ENCODE measurements around the gene TOLLIP.
"Not testable (repeated sequence)": the region's sequence is repeated elsewhere in the genome, so short reads cannot be mapped to it uniquely, and the experiment has no call there.

The TOLLIP gene

DNA sequence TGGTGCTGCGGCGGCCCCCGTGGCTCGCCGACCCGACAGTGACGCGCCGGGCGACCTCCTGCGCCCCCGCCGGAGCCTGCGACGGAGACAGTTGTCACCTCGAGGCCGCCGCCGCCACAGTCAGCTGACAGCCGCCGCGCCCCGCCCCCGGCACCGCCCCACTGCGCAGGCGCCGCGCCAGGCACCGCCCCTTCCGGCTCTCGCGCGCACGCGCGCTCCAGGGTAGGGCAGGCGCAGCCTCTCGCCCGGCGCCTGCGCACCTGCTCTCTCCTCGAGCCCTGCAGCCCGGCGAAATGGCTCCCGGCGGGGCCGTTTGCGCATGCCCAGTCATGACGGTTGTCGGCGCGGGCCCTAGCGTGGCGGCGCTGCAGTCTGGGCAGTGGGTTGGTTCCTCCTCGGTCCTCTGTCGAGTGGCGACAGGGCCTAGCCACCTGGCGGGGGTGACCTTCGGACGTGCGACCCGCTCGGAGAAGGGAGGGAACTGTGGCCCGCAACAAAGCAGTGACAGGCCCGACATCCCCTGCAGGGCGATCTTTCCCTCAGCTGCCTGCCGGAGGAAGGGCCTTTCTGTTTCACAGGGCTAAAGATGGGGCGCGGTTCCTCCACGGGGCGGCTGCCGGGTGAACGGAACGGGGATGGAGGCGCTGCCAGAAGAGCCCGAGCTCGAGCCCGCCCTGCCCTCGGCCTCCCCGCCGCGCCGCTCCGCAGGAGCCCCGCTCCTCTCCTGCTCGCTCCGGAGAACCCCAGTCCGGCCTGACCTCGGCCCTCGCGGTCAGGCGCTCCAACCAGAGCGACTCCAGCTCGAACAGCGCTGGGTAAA is at the start of gene TOLLIP:
Gene TOLLIP (minus strand): TSS at position 135 of the 820 bp plus-strand sequence. CDS start 134 bp downstream, at position 1.
- DNase-seq = peak; percentile 61

GRCh38 chr11:1358931-1359330 is 49.5 kb upstream of the TOLLIP start:
- not testable (repeated sequence) for DNase-seq

- no peak for DNase-seq
Measured at GRCh38 chr11:1358286-1358685, 48.9 kb upstream of the TOLLIP start.

- no peak for DNase-seq
Measured at GRCh38 chr11:1356478-1356960, 47.1 kb upstream of the TOLLIP start.

DNA sequence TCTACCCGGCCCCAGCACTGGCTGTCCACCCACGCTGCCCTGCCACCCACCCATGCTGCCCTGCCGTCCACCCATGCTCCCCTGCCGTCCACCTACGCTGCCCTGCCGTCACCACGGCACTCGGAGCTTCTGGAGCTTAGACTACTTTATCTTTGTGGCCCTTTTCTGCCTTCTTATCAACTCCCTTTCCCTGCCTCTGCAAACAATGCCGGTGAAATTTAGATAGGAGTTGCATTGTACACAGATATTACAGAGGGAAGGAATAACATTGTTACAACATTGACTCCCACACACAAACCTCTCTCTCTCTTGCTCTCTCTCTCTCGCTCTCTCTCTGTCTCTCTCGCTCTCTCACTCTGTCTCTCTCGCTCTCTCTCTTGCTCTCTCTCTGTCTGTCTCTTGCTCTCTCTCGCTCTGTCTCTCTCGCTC is 46.6 kb upstream of the TOLLIP start:
- no peak for DNase-seq

DNA sequence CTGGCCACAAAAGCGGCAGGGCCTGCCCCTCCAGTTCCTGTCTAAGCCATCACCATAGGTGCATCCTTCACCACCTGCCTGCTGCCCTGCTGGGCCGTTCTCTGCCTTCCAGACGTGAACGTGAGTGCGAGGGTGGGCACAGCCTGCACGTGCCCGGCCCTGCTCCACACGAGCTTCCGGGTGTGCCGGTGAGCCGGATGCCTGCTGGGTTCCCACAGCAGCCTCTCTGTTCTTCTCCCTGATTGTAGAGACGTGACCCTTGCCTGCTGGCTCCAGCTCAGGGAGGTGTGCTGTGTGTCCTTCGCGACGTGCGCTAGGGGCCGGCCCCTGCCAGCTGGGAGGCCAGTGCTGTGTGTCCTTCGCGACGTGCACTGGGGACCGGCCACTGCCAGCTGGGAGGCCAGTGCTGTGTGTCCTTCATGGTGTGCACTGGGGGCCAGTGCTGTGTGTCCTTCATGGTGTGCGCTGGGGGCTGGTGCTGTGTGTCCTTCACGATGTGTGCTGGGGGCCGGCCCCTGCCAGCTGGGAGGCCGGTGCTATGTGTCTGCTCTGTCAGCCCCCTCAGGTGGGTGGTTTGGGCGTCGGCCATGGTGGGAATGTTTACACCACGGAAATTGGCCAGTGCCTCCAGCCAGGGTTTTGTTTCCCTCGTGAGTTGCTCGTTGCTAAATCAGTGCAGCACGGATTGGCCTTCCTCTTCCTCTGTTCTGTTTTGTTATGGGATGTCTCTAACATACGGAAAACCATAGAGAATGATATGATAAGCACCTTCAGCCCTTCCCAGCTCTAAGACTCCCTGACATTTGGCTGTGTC is 44.9 kb upstream of the TOLLIP start:
- no peak for DNase-seq

DNA sequence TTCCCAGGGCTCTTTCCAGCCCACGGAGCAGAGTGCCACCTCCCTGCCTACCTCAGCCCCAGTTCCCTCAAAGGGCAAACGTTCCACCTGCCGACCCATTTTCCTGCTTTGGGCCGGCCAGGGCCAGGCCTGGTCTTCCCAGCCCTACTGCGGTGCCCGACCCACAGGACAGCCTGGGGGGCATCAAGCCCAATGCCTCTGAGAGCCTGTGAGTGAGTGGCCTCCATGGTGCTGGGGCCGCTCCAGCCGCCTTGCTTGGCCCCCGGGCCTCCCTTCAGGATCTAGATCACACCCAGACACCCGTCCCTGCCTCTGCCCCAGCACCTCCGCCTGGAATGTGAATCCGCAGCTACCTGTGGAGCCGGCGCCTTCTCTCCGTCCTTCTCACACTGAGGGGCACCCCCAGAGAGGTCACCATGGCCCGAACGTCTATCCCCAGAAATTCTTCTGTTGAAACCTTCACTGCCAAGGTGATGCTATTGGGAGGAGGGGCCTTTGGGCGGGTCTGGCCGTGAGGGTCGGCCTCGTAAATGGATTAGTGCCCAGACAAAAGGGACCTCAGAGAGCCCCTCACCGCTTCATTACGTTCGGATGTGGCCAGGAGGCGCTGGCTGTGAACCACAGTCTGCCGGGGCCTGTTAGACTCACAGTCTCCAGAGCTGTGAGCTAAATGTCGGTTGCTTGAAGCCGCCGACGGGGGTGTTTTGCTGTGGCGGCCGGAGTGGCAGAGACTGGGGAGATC is 44.1 kb upstream of the TOLLIP start:
- no peak for DNase-seq

- DNase-seq = no peak
Measured at GRCh38 chr11:1352696-1353382, 43.4 kb upstream of the TOLLIP start.

- no peak for DNase-seq
Measured at GRCh38 chr11:1351278-1351937, 42.0 kb upstream of the TOLLIP start.

- DNase-seq = no peak
Measured at GRCh38 chr11:1350086-1350725, 40.8 kb upstream of the TOLLIP start.

DNA sequence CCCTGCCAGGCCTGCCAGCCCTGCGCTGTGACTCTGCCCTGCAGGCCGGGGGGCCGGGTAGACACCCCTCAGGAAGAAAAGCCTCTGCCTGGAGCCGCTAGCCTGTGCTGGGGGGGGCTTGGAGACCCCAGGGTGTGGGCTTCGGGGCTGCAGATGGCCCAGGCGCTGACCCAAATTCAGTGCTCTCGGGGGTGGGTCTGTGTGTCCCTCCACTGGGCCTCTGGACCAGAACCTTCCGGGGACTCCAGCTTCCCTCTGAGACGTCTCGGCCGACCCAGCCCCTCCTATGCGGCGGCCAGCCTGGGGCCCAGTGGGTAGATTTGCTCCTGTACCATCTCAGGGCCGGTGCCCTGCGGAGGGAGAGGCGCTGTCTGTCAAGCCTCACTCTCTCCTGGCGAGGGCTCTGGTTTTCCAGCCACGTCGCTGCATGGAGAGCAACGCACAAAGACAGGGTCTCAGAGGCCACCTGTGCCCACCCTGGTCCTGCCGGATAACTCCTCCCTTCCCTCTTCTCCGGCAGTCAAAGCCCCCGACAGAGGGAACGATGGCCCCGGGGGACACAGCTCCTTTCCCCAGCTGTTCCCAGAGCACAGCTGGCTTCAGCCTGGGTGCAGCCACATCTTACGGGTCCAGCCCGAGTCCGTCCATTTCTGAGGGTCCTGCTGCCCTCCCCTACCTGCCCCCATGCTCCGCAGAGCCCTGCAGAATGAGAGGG is 40.1 kb upstream of the TOLLIP start:
- DNase-seq = no peak

DNA sequence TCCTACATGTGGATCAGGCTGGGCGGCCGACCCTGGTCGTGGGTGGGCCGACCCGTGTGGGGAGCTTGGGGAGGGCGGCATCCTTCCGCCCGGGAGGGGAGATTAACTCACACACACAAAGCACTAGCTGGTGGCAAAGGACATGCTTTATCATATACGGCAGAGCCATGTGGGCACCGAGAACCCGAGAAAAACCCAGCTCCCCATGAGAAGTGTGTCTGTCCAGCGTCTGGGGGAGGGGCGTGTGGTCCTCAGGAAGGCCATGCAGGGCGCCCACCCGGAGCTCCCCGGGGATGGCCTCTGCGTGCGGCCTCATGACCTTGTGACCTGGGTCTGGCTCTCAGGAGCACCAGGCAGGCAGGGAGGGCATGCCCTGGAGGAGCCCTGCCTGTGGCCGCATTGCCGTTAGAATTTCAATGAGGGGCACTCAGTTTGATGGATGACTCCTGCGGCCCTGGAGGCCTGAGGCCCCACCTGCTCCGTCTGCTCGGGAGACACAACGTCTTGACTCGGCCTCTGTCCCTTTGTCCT is 39.4 kb upstream of the TOLLIP start:
- DNase-seq = no peak

- no peak for DNase-seq
Measured at GRCh38 chr11:1348146-1348795, 38.8 kb upstream of the TOLLIP start.

DNA sequence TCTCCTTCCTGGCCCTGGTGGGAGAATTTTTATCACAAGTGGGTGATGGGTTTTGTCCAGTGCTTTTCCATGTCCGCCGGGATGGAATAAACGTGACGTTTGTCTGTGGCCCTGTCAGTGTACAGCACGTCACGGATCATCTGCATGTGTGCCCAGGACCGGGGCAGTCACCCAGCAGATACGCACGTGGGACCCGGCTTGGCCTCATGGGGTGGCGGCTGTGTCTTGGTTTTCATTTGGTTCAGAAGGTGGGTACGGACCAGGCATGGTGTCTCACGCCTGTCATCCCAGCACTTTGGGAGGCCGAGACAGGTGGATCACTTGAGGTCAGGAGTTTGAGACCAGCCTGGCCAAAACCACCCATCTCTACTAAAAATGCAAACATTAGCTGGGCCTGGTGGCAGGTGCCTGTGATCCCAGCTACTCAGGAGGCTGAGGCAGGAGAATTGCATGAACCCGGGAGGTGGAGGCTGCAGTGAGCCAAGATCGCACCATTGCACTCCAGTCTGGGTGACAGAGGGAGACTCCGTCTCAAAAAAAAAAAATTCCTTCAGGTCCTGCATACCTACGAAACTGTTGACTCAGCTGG is 38.1 kb upstream of the TOLLIP start:
- DNase-seq = not testable (repeated sequence)

DNA sequence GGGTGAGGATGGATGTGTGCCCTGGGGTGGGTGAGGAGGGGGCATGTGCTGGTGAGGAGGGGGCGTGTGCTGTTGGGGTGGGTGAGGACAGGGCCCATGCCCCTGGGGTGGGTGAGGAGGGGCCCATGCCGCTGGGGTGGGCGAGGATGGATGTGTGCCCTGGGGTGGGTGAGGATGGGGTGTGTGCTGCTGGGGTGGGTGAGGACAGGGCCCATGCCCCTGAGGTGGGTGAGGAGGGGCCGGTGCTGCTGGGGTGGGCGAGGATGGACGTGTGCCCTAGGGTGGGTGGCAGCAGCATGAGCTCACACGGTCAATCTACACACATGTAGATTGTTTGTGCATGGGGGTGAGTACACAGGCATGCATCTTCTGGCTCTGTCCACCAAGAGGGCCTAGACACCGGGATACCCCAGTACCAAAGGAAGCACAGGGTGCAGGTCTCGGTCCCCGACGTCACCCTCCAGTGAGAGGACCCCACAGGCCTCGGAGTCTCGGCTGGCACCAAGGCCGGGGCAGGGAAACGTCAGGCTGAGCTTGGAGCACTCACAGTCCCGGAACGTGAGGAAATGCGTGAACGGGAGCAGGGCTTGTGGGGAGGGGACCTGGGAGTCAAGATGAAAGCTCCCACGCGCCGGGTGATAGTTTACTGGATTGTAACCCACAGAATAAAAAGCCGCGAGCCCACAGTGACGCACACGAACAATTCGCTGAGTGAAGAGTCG is 37.4 kb upstream of the TOLLIP start:
- no peak for DNase-seq

GRCh38 chr11:1345737-1346513 is 36.5 kb upstream of the TOLLIP start:
- no peak for DNase-seq

DNA sequence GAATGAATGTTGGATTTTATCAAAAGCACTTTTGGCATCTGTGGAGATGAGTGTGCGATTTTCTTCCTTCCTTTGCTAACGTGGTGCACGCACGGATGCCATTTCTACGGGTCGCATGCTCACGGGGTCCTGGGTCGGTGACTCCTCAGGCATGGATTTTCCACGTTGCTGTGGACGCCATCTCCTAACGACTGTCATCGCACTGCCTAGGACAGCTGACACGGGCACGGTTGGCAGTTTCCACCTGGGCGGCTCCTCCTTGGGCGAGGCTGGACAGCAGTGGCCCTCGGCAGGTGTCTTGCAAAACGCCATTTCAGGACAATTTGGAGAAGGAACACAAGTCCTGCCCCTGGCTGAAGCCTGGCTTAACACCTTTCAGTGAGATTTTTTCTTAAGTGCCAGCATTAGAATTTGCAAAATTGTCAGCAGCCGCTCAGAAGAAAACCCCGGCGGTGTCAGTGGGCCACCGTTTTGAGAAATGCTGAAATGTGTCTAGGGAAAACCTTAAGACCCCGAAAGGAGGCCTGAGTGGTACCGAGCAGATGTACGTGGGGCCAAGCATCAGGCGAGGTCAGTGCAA is 34.7 kb upstream of the TOLLIP start:
- no peak for DNase-seq
